Measurements from ENCODE around the gene KANSL1.
"Not testable (repeated sequence)": the region's sequence is repeated elsewhere in the genome, so short reads cannot be mapped to it uniquely, and the experiment has no call there.

The KANSL1 gene

GRCh38 chr17:46117117-46117516 is 76.1 kb downstream of the KANSL1 start:
- no peak for DNase-seq (ENCODE audit: low spot score)

DNA sequence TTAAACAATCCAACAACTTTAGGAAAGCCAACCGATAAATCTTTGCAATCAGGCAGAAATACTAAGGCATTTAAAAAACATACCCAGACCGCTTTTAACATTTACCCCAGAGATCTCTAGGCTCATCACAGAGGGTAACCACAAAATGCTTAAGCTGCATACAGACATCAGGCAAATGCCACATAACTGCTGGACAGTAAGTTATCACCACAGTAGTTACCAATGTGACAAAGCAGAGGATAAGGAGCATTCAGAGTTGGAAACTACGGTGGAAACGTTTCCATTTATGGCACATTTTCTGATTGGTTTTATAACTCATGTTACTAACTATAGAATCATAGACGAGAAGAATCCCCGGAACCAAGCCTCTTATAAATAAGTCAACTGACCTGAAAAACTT is 77.5 kb downstream of the KANSL1 start:
- no peak for DNase-seq (ENCODE audit: low spot score)

- not testable (repeated sequence) for DNase-seq (ENCODE audit: low spot score)
Observed at GRCh38 chr17:46111236-46111635, 82.0 kb downstream of the KANSL1 start.

DNA sequence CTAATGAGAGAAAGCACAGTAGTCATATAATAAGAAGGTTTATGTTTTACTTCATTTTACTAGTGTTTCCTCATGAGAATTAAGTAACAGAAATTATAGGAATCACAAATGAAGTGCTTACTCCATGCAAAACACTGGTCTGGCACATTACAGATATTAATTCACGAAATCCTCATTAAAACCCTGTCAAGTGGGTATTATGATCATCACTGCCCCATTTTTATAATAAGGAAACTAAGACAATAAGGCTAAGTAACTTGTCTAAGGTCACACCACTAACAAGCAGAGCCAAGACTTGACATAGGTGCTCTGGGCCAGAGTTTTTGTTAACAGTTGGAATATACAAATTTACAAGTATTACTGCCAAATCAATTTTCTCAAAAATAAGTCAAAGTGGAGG is 83.0 kb downstream of the KANSL1 start:
- no peak for DNase-seq (ENCODE audit: low spot score)

- DNase-seq (ENCODE audit: low spot score), result no peak
Observed at GRCh38 chr17:46109603-46110189, 83.5 kb downstream of the KANSL1 start.

- no peak for DNase-seq (ENCODE audit: low spot score)
Observed at GRCh38 chr17:46108550-46109110, 84.6 kb downstream of the KANSL1 start.

DNA sequence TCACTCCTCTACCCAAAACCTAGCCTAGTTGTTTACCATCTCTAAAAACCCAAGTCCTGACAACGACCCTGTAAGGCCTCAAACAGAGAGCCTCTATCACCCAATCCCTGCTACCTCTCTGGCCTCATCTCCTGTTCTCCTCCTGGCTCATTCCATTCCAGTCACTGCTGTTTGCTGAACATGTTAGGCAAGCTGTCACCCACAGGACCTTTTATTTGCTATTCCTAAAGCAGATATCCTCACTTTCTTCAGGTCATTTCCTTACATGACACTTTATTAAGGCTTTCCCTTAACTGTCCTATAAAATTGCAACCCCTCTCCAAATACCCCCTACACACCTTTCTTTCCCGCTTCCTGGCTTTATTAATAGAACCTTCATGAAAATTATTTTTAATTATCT is 85.1 kb downstream of the KANSL1 start:
- DNase-seq (ENCODE audit: low spot score), result no peak

- DNase-seq (ENCODE audit: low spot score), result no peak
Observed at GRCh38 chr17:46106966-46107644, 86.1 kb downstream of the KANSL1 start.

DNA sequence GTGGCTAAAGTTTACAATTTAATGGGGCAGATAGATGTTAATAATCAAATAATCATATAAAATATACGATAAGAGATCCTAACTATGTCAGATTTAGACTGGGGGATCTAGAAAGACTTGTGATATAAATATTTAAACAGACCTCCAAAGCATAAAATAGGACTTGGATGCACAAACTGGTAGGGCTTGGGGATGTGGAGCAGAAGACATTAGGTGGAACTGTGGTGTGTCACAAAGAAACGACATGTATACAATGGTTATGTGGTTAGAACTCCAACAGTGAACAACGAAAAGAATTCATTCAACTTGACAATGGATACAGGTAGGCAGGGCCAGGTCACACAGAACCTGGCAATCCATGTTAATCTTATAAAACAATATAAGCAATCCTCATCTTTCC is 90.4 kb downstream of the KANSL1 start:
- not testable (repeated sequence) for DNase-seq (ENCODE audit: low spot score)

- DNase-seq (ENCODE audit: low spot score), result not testable (repeated sequence)
Observed at GRCh38 chr17:46101785-46102617, 91.2 kb downstream of the KANSL1 start.

GRCh38 chr17:46100590-46100989 is 92.6 kb downstream of the KANSL1 start:
- DNase-seq (ENCODE audit: low spot score), result no peak

- no peak for DNase-seq (ENCODE audit: low spot score)
Observed at GRCh38 chr17:46099865-46100264, 93.4 kb downstream of the KANSL1 start.

DNA sequence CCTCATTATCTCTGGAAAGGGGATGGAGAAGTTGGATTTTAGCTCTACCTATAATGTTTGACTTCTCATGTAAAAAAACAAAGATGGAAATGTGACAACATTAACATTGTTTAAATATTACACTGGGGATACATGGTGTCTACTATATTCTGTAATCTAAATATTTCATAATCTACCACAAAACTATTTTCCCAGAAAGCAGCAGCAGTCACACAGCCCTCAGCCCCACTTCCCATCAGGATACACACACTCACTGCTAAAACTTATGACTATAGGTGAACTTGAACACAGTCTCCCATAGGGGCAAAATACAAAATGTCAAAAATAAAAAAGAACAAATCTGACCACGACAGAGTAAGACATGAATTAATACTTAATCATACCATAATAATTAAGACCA is 95.7 kb downstream of the KANSL1 start:
- no peak for DNase-seq (ENCODE audit: low spot score)

DNA sequence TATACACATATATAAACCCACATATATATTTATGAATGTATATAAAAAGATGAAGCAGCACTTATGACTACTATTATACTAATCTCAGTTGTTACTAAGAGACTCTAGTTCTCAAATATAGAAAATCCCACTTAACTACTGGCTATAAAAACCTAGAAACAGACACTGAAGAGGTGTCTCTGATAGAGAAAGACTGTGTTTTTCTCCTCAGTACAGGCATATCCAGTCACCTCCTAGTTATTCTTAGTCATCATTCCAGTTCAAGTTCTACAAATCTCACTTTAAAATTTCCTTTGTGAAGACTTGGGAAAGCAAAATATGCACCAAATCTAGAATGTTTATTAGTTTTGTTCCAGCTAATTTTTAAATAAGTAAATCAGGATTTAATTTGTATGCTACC is 100.2 kb downstream of the KANSL1 start:
- no peak for DNase-seq (ENCODE audit: low spot score)

DNA sequence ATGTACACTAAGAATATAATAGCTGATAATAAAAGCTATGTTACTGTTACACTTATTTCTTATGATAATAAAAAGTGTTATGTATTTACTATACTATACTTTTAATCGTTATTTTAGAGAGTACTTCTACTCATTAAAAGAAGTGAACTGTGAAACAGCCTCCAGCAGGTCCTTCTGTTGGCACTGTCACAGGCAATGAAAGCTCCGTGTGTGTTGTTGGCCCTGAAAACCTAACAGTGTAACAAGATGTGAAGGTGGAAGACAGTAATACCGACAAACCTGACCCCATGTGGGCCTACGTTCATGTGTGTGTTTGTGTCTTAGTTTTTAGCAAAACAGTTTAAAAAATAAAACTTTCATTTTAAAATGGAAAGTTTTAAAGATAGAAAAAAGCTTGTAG is 102.4 kb downstream of the KANSL1 start:
- no peak for DNase-seq (ENCODE audit: low spot score)

DNA sequence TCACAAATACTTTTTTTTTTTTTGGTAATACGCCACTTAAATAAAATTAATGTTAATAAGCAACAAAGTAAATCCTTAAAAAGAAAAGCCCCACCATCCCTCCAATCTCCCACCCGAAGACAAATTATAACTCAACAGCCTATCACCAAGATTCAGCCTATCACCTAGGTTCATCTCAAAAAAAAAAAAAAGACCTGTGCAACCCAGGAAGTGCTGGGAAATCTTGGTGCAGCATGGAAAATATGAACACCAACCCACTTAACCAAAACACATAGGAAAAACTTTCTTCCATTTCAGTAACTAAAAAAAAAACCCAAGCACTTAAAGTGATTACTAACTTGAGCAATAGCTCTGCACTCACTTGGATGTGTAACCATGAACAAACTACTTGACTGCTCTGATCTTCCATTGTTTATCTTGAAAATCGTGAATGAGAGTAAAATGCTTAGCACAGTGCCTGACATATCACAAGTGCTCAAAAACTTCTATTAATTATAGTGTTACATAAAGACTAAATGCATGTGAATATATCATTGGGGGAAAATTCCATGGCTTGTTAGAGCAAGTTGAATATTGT is 103.8 kb downstream of the KANSL1 start:
- no peak for DNase-seq (ENCODE audit: low spot score)

- no peak for DNase-seq (ENCODE audit: low spot score)
Observed at GRCh38 chr17:46088595-46088994, 104.6 kb downstream of the KANSL1 start.

DNA sequence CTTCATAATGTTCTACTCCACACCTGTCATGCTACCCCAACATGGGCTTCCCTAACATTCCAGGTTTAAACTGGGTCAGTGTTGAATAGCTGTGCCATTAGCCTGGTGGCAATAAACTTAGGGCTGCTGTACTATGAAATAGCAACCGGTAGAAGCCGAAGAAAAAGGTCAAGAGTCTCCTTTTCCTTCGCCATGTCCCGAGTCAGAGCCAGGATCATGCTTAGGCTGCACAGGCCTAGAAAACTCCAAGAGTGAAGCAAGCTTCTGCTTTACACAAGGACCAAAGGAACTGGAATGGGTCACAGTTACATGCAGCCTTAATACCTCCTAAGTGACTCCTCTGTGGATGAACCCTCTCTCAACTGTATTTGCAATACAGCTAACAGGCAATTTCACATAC is 105.4 kb downstream of the KANSL1 start:
- DNase-seq (ENCODE audit: low spot score), result not testable (repeated sequence)

DNA sequence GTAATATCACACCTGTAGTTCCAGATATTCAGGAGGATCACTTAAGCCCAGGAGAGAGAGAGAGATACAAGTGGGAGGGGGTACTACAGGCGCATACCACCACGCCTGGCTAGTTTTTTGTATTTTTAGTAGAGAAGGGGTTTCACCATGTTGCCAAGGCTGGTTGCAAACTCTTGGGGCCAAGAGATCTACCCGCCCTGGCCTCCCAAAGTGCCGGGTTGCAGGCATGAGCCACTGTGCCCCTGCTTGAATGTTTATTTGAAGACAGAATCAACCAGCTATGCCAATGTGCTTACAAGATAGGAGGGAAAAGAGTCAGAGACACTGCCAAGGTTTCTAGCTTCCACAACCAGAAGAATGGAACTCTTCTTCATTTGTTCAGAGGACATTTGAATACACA is 106.4 kb downstream of the KANSL1 start:
- DNase-seq (ENCODE audit: low spot score), result no peak

GRCh38 chr17:46085522-46085921 is 107.7 kb downstream of the KANSL1 start:
- no peak for DNase-seq (ENCODE audit: low spot score)

- DNase-seq (ENCODE audit: low spot score), result no peak
Observed at GRCh38 chr17:46082257-46082656, 111.0 kb downstream of the KANSL1 start.

GRCh38 chr17:46081018-46081320 is 112.3 kb downstream of the KANSL1 start:
- DNase-seq (ENCODE audit: low spot score), result no peak
